H9 (cell line): Measurements from ENCODE around the gene DCDC2C. TPM values are rescaled to one million over a fixed set of nuclear protein-coding genes. Genes with fewer than 3 reads are reported as not detected.

Experiments
- DNase-seq: peaks from one replicate; pipeline ENCODE4 v3.0.0-alpha.2; 2017
- H2AFZ ChIP-seq: one replicate; pipeline ENCODE4 v1.6.1; 2013; ENCODE audit warnings: mild to moderate bottlenecking, low read length, control low read depth, moderate library complexity
- H2AK5ac ChIP-seq: 2 replicates; pipeline ENCODE4 v1.6.1; 2013; ENCODE audit warnings: low read length, control low read depth, mixed read lengths; ENCODE audit not compliant: insufficient read length
- H2BK120ac ChIP-seq: one replicate; pipeline ENCODE4 v1.6.1; 2013; ENCODE audit warnings: low read depth, mild to moderate bottlenecking, low read length, control low read depth, inconsistent platforms; ENCODE audit not compliant: poor library complexity, severe bottlenecking
- H2BK12ac ChIP-seq: 2 replicates; pipeline ENCODE4 v1.6.1; 2013; ENCODE audit warnings: low read length, control low read depth, mixed read lengths, low read depth; ENCODE audit not compliant: insufficient read length
- H2BK15ac ChIP-seq: 2 replicates; pipeline ENCODE4 v1.6.1; 2013; ENCODE audit warnings: low read depth, low read length, control low read depth
- H2BK20ac ChIP-seq: one replicate; pipeline ENCODE4 v1.6.1; 2013; ENCODE audit warnings: low read depth, mild to moderate bottlenecking, low read length, control low read depth, inconsistent platforms; ENCODE audit not compliant: poor library complexity, severe bottlenecking
- H2BK5ac ChIP-seq: 2 replicates; pipeline ENCODE4 v1.6.1; 2013; ENCODE audit warnings: low read length, control low read depth, mixed read lengths; ENCODE audit not compliant: insufficient read length
- H3K14ac ChIP-seq: 2 replicates; pipeline ENCODE4 v1.6.1; 2013; ENCODE audit warnings: low read length, control low read depth; ENCODE audit not compliant: insufficient read depth
- H3K18ac ChIP-seq: 2 replicates; pipeline ENCODE4 v1.6.1; 2013; ENCODE audit warnings: low read depth, mild to moderate bottlenecking, mixed read lengths, low read length, control low read depth; ENCODE audit not compliant: insufficient read length
- H3K23ac ChIP-seq: 2 replicates; pipeline ENCODE4 v1.6.1; 2013; ENCODE audit warnings: low read length, control low read depth, mixed read lengths, low read depth; ENCODE audit not compliant: insufficient read length
- H3K23me2 ChIP-seq: 2 replicates; pipeline ENCODE4 v1.6.1; 2013; ENCODE audit warnings: low read depth, mild to moderate bottlenecking, mixed read lengths, low read length, control low read depth; ENCODE audit not compliant: insufficient read length, poor library complexity, severe bottlenecking
- H3K27ac ChIP-seq: 2 replicates; pipeline ENCODE4 v1.5.1; 2013; ENCODE audit warnings: low read length, control low read depth, mixed read lengths, low read depth; ENCODE audit not compliant: insufficient read length
- H3K27me3 ChIP-seq: 2 replicates; pipeline ENCODE4 v1.6.1; 2013; ENCODE audit warnings: low read length, control low read depth, inconsistent platforms; ENCODE audit not compliant: insufficient read depth
- H3K4ac ChIP-seq: 2 replicates; pipeline ENCODE4 v1.6.1; 2013; ENCODE audit warnings: low read depth, mild to moderate bottlenecking, control low read depth, inconsistent platforms, low read length, moderate library complexity
- H3K4me1 ChIP-seq: 2 replicates; pipeline ENCODE4 v1.6.1; 2013; ENCODE audit warnings: low read length, control low read depth, inconsistent platforms; ENCODE audit not compliant: insufficient read depth
- H3K4me2 ChIP-seq: 2 replicates; pipeline ENCODE4 v1.6.1; 2013; ENCODE audit warnings: low read length, control low read depth, mixed read lengths; ENCODE audit not compliant: insufficient read length, insufficient read depth
- H3K56ac ChIP-seq: 2 replicates; pipeline ENCODE4 v1.6.1; 2013; ENCODE audit warnings: low read depth, mild to moderate bottlenecking, mixed read lengths, low read length, control low read depth; ENCODE audit not compliant: insufficient read length
- H3K79me1 ChIP-seq: 2 replicates; pipeline ENCODE4 v1.6.1; 2013; ENCODE audit warnings: low read depth, mild to moderate bottlenecking, moderate library complexity, low read length, control low read depth, inconsistent platforms; ENCODE audit not compliant: insufficient read depth, poor library complexity, severe bottlenecking
- H3K79me2 ChIP-seq: 2 replicates; pipeline ENCODE4 v1.6.1; 2013; ENCODE audit warnings: low read length, control low read depth, inconsistent platforms; ENCODE audit not compliant: insufficient read depth
- H3K9ac ChIP-seq: 2 replicates; pipeline ENCODE4 v1.6.1; 2013; ENCODE audit warnings: low read length, control low read depth, mixed read lengths; ENCODE audit not compliant: insufficient read length; ENCODE audit errors: extremely low read depth
- H3K9me3 ChIP-seq: one replicate; pipeline ENCODE4 v1.6.1; 2013; ENCODE audit warnings: low read depth, low read length, inconsistent platforms; ENCODE audit not compliant: control insufficient read depth
- H3T11ph ChIP-seq: one replicate; pipeline ENCODE4 v1.6.1; 2013; ENCODE audit warnings: mild to moderate bottlenecking, low read length, control low read depth, inconsistent platforms
- H4K20me1 ChIP-seq: one replicate; pipeline ENCODE4 v1.6.1; 2013; ENCODE audit not compliant: control insufficient read depth, insufficient read length, insufficient read depth
- H4K5ac ChIP-seq: 2 replicates; pipeline ENCODE4 v1.6.1; 2013; ENCODE audit warnings: low read depth, mild to moderate bottlenecking, mixed read lengths, low read length, control low read depth; ENCODE audit not compliant: insufficient read length
- H4K8ac ChIP-seq: replicated peaks from 2 replicates; pipeline ENCODE4 v1.6.1; 2013; ENCODE audit warnings: low read length, control low read depth, mixed read lengths, low read depth; ENCODE audit not compliant: insufficient read length
- H4K91ac ChIP-seq: 2 replicates; pipeline ENCODE4 v1.6.1; 2013; ENCODE audit warnings: low read depth, mild to moderate bottlenecking, moderate library complexity, mixed read lengths, low read length, control low read depth; ENCODE audit not compliant: insufficient read length
- H3K27ac Mint-ChIP-seq, 3 experiments: 2 replicates in 2 of 3; 3 replicates in 1 of 3; pipeline ENCODE4 v1.8.0; 2020 to 2021; ENCODE audit warnings: mixed read lengths in 3 of 3, mild to moderate bottlenecking in 1 of 3, moderate library complexity in 1 of 3
- H3K27me3 Mint-ChIP-seq: 2 replicates; pipeline ENCODE4 v1.8.0; 2021; ENCODE audit warnings: low read depth, mild to moderate bottlenecking, moderate library complexity, mixed read lengths
- H3K36me3 Mint-ChIP-seq, 3 experiments: 2 replicates in 2 of 3; 3 replicates in 1 of 3; pipeline ENCODE4 v1.8.0; 2020 to 2021; ENCODE audit warnings: low read depth in 3 of 3, mixed read lengths in 3 of 3; ENCODE audit not compliant: insufficient read depth in 1 of 3
- H3K4me1 Mint-ChIP-seq, 2 experiments: 2 replicates each; pipeline ENCODE4 v1.8.0; 2020; ENCODE audit warnings: mixed read lengths in 2 of 2
- H3K4me3 Mint-ChIP-seq, 2 experiments: 2 replicates in 1 of 2; 3 replicates in 1 of 2; pipeline ENCODE4 v1.8.0; 2020 to 2021; ENCODE audit warnings: mild to moderate bottlenecking in 2 of 2, mixed read lengths in 2 of 2, moderate library complexity in 1 of 2
- H3K9me3 Mint-ChIP-seq, 2 experiments: 2 replicates in 1 of 2; 3 replicates in 1 of 2; pipeline ENCODE4 v1.8.0; 2020; ENCODE audit warnings: mild to moderate bottlenecking in 2 of 2, mixed read lengths in 2 of 2, moderate library complexity in 1 of 2
- WGBS: extraction: QIAGEN DNeasy Blood & Tissue Kit; methylation state at CpG from one replicate; pipeline ENCODE4 v1.1.7; 2013; ENCODE audit warnings: missing lambda C conversion rate, low lambda C conversion rate, mixed read lengths; ENCODE audit not compliant: insufficient read length; ENCODE audit errors: extremely low coverage; 5-methylcytosine and 5-hydroxymethylcytosine counted together
- total RNA-seq: library from RNA; stranded (reverse); gene quantifications from 2 replicates; pipeline ENCODE4 v1.2.1, GENCODE V29; 2021
- TF ChIP-seq, protein P1 (sequence below): fragments of 200-600 bp; sonication (generic); conservative IDR thresholded peaks from 3 replicates; pipeline ENCODE4 v1.8.0; 2021; ENCODE audit warnings: antibody characterized with exemption, mild to moderate bottlenecking

DCDC2C gene
- total RNA-seq, 1 experiment from 2014 or later, result not detected

GRCh38 chr2:3864943-3865865 lies 161.8 kb downstream of the DCDC2C start:
- no peak overlapping the region for H2AK5ac ChIP-seq

More at GRCh38 chr2:3864943-3865865, 161.8 kb downstream of the DCDC2C start:
- Histone ChIP-seq H3K23me2 (no peaks in the 10 kb centered on the region), H4K5ac (no peak overlapping the region), H3K9me3 (no peaks in the 10 kb centered on the region), H3K4me1 (no peaks in the 10 kb centered on the region), H2BK15ac (no peak overlapping the region), H3K27me3 (no peaks in the 10 kb centered on the region), H3K23ac (no peak overlapping the region), H3K9ac (no peak overlapping the region), H3K79me2 (no peaks in the 10 kb centered on the region), H2AFZ (no peak overlapping the region), H4K20me1 (no peaks in the 10 kb centered on the region), H4K91ac (no peak overlapping the region), H3K56ac (no peak overlapping the region), H3K4me2 (no peak overlapping the region), H3K14ac (no peak overlapping the region), H3T11ph (no peak overlapping the region), H2BK5ac (no peak overlapping the region), H2BK120ac (no peak overlapping the region), H3K4ac (no peak overlapping the region), H2BK12ac (no peak overlapping the region), H4K8ac (no peak overlapping the region), H3K18ac (no peak overlapping the region), H3K27ac (no peak overlapping the region), H3K79me1 (no peaks in the 10 kb centered on the region), H2BK20ac (no peak overlapping the region)
- H3K36me3 Mint-ChIP-seq, result no peaks in the 10 kb centered on the region; a peak in 1 of 7 replicates
- peaks cover 0 to 3% of the 10 kb centered on the region in 2 experiments; a peak in 4 of 5 replicates for H3K9me3 Mint-ChIP-seq
- H3K27ac Mint-ChIP-seq, result no peak overlapping the region
- H3K4me3 Mint-ChIP-seq, result no peak overlapping the region
- WGBS, result no CpG with 5 or more reads among the region's 16 CpGs
- peaks cover 2 to 3% of the 10 kb centered on the region in 2 experiments; a peak in 3 of 4 replicates for H3K4me1 Mint-ChIP-seq
- DNase-seq, result no peak
- H3K27me3 Mint-ChIP-seq, result no peaks in the 10 kb centered on the region; the same call in 1 of the 2 replicates
- TF ChIP-seq, protein P1, sequence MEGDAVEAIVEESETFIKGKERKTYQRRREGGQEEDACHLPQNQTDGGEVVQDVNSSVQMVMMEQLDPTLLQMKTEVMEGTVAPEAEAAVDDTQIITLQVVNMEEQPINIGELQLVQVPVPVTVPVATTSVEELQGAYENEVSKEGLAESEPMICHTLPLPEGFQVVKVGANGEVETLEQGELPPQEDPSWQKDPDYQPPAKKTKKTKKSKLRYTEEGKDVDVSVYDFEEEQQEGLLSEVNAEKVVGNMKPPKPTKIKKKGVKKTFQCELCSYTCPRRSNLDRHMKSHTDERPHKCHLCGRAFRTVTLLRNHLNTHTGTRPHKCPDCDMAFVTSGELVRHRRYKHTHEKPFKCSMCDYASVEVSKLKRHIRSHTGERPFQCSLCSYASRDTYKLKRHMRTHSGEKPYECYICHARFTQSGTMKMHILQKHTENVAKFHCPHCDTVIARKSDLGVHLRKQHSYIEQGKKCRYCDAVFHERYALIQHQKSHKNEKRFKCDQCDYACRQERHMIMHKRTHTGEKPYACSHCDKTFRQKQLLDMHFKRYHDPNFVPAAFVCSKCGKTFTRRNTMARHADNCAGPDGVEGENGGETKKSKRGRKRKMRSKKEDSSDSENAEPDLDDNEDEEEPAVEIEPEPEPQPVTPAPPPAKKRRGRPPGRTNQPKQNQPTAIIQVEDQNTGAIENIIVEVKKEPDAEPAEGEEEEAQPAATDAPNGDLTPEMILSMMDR, result no peak
